H9 (cell line): Measurements from ENCODE around the gene COL4A2. TPM values are rescaled to one million over a fixed set of nuclear protein-coding genes. Genes with fewer than 3 reads are reported as not detected.

Experiments
- DNase-seq: peaks from one replicate; pipeline ENCODE4 v3.0.0-alpha.2; 2017
- H2AFZ ChIP-seq: one replicate; pipeline ENCODE4 v1.6.1; 2013; ENCODE audit warnings: mild to moderate bottlenecking, low read length, control low read depth, moderate library complexity
- H2AK5ac ChIP-seq: 2 replicates; pipeline ENCODE4 v1.6.1; 2013; ENCODE audit warnings: low read length, control low read depth, mixed read lengths; ENCODE audit not compliant: insufficient read length
- H2BK120ac ChIP-seq: one replicate; pipeline ENCODE4 v1.6.1; 2013; ENCODE audit warnings: low read depth, mild to moderate bottlenecking, low read length, control low read depth, inconsistent platforms; ENCODE audit not compliant: poor library complexity, severe bottlenecking
- H2BK12ac ChIP-seq: 2 replicates; pipeline ENCODE4 v1.6.1; 2013; ENCODE audit warnings: low read length, control low read depth, mixed read lengths, low read depth; ENCODE audit not compliant: insufficient read length
- H2BK15ac ChIP-seq: 2 replicates; pipeline ENCODE4 v1.6.1; 2013; ENCODE audit warnings: low read depth, low read length, control low read depth
- H2BK20ac ChIP-seq: one replicate; pipeline ENCODE4 v1.6.1; 2013; ENCODE audit warnings: low read depth, mild to moderate bottlenecking, low read length, control low read depth, inconsistent platforms; ENCODE audit not compliant: poor library complexity, severe bottlenecking
- H2BK5ac ChIP-seq: 2 replicates; pipeline ENCODE4 v1.6.1; 2013; ENCODE audit warnings: low read length, control low read depth, mixed read lengths; ENCODE audit not compliant: insufficient read length
- H3K14ac ChIP-seq: 2 replicates; pipeline ENCODE4 v1.6.1; 2013; ENCODE audit warnings: low read length, control low read depth; ENCODE audit not compliant: insufficient read depth
- H3K18ac ChIP-seq: 2 replicates; pipeline ENCODE4 v1.6.1; 2013; ENCODE audit warnings: low read depth, mild to moderate bottlenecking, mixed read lengths, low read length, control low read depth; ENCODE audit not compliant: insufficient read length
- H3K23ac ChIP-seq: 2 replicates; pipeline ENCODE4 v1.6.1; 2013; ENCODE audit warnings: low read length, control low read depth, mixed read lengths, low read depth; ENCODE audit not compliant: insufficient read length
- H3K23me2 ChIP-seq: 2 replicates; pipeline ENCODE4 v1.6.1; 2013; ENCODE audit warnings: low read depth, mild to moderate bottlenecking, mixed read lengths, low read length, control low read depth; ENCODE audit not compliant: insufficient read length, poor library complexity, severe bottlenecking
- H3K27ac ChIP-seq: 2 replicates; pipeline ENCODE4 v1.5.1; 2013; ENCODE audit warnings: low read length, control low read depth, mixed read lengths, low read depth; ENCODE audit not compliant: insufficient read length
- H3K27me3 ChIP-seq: 2 replicates; pipeline ENCODE4 v1.6.1; 2013; ENCODE audit warnings: low read length, control low read depth, inconsistent platforms; ENCODE audit not compliant: insufficient read depth
- H3K4ac ChIP-seq: 2 replicates; pipeline ENCODE4 v1.6.1; 2013; ENCODE audit warnings: low read depth, mild to moderate bottlenecking, control low read depth, inconsistent platforms, low read length, moderate library complexity
- H3K4me1 ChIP-seq: 2 replicates; pipeline ENCODE4 v1.6.1; 2013; ENCODE audit warnings: low read length, control low read depth, inconsistent platforms; ENCODE audit not compliant: insufficient read depth
- H3K4me2 ChIP-seq: 2 replicates; pipeline ENCODE4 v1.6.1; 2013; ENCODE audit warnings: low read length, control low read depth, mixed read lengths; ENCODE audit not compliant: insufficient read length, insufficient read depth
- H3K56ac ChIP-seq: 2 replicates; pipeline ENCODE4 v1.6.1; 2013; ENCODE audit warnings: low read depth, mild to moderate bottlenecking, mixed read lengths, low read length, control low read depth; ENCODE audit not compliant: insufficient read length
- H3K79me1 ChIP-seq: 2 replicates; pipeline ENCODE4 v1.6.1; 2013; ENCODE audit warnings: low read depth, mild to moderate bottlenecking, moderate library complexity, low read length, control low read depth, inconsistent platforms; ENCODE audit not compliant: insufficient read depth, poor library complexity, severe bottlenecking
- H3K79me2 ChIP-seq: 2 replicates; pipeline ENCODE4 v1.6.1; 2013; ENCODE audit warnings: low read length, control low read depth, inconsistent platforms; ENCODE audit not compliant: insufficient read depth
- H3K9ac ChIP-seq: 2 replicates; pipeline ENCODE4 v1.6.1; 2013; ENCODE audit warnings: low read length, control low read depth, mixed read lengths; ENCODE audit not compliant: insufficient read length; ENCODE audit errors: extremely low read depth
- H3K9me3 ChIP-seq: one replicate; pipeline ENCODE4 v1.6.1; 2013; ENCODE audit warnings: low read depth, low read length, inconsistent platforms; ENCODE audit not compliant: control insufficient read depth
- H3T11ph ChIP-seq: one replicate; pipeline ENCODE4 v1.6.1; 2013; ENCODE audit warnings: mild to moderate bottlenecking, low read length, control low read depth, inconsistent platforms
- H4K20me1 ChIP-seq: one replicate; pipeline ENCODE4 v1.6.1; 2013; ENCODE audit not compliant: control insufficient read depth, insufficient read length, insufficient read depth
- H4K5ac ChIP-seq: 2 replicates; pipeline ENCODE4 v1.6.1; 2013; ENCODE audit warnings: low read depth, mild to moderate bottlenecking, mixed read lengths, low read length, control low read depth; ENCODE audit not compliant: insufficient read length
- H4K8ac ChIP-seq: replicated peaks from 2 replicates; pipeline ENCODE4 v1.6.1; 2013; ENCODE audit warnings: low read length, control low read depth, mixed read lengths, low read depth; ENCODE audit not compliant: insufficient read length
- H4K91ac ChIP-seq: 2 replicates; pipeline ENCODE4 v1.6.1; 2013; ENCODE audit warnings: low read depth, mild to moderate bottlenecking, moderate library complexity, mixed read lengths, low read length, control low read depth; ENCODE audit not compliant: insufficient read length
- H3K27ac Mint-ChIP-seq, 3 experiments: 2 replicates in 2 of 3; 3 replicates in 1 of 3; pipeline ENCODE4 v1.8.0; 2020 to 2021; ENCODE audit warnings: mixed read lengths in 3 of 3, mild to moderate bottlenecking in 1 of 3, moderate library complexity in 1 of 3
- H3K27me3 Mint-ChIP-seq: 2 replicates; pipeline ENCODE4 v1.8.0; 2021; ENCODE audit warnings: low read depth, mild to moderate bottlenecking, moderate library complexity, mixed read lengths
- H3K36me3 Mint-ChIP-seq, 3 experiments: 2 replicates in 2 of 3; 3 replicates in 1 of 3; pipeline ENCODE4 v1.8.0; 2020 to 2021; ENCODE audit warnings: low read depth in 3 of 3, mixed read lengths in 3 of 3; ENCODE audit not compliant: insufficient read depth in 1 of 3
- H3K4me1 Mint-ChIP-seq, 2 experiments: 2 replicates each; pipeline ENCODE4 v1.8.0; 2020; ENCODE audit warnings: mixed read lengths in 2 of 2
- H3K4me3 Mint-ChIP-seq, 2 experiments: 2 replicates in 1 of 2; 3 replicates in 1 of 2; pipeline ENCODE4 v1.8.0; 2020 to 2021; ENCODE audit warnings: mild to moderate bottlenecking in 2 of 2, mixed read lengths in 2 of 2, moderate library complexity in 1 of 2
- H3K9me3 Mint-ChIP-seq, 2 experiments: 2 replicates in 1 of 2; 3 replicates in 1 of 2; pipeline ENCODE4 v1.8.0; 2020; ENCODE audit warnings: mild to moderate bottlenecking in 2 of 2, mixed read lengths in 2 of 2, moderate library complexity in 1 of 2
- WGBS: extraction: QIAGEN DNeasy Blood & Tissue Kit; methylation state at CpG from one replicate; pipeline ENCODE4 v1.1.7; 2013; ENCODE audit warnings: missing lambda C conversion rate, low lambda C conversion rate, mixed read lengths; ENCODE audit not compliant: insufficient read length; ENCODE audit errors: extremely low coverage; 5-methylcytosine and 5-hydroxymethylcytosine counted together
- total RNA-seq: library from RNA; stranded (reverse); gene quantifications from 2 replicates; pipeline ENCODE4 v1.2.1, GENCODE V29; 2021
- TF ChIP-seq, protein P1 (sequence below): fragments of 200-600 bp; sonication (generic); conservative IDR thresholded peaks from 3 replicates; pipeline ENCODE4 v1.8.0; 2021; ENCODE audit warnings: antibody characterized with exemption, mild to moderate bottlenecking

The COL4A2 gene
- total RNA-seq, 1 experiment from 2014 or later: 76.5 TPM

GRCh38 chr13:110528911-110529310 is 221.8 kb downstream of the COL4A2 start:
- Histone ChIP-seq H2AK5ac (no peak overlapping the region), H2BK20ac (no peak overlapping the region), H3K27me3 (no peaks in the 10 kb centered on the region), H3K14ac (no peak overlapping the region), H2BK12ac (no peak overlapping the region), H3K9ac (no peak overlapping the region), H3K4ac (no peak overlapping the region), H3K56ac (no peak overlapping the region), H2BK15ac (no peak overlapping the region), H3K18ac (no peak overlapping the region), H4K20me1 (no peaks in the 10 kb centered on the region), H4K8ac (no peak overlapping the region), H3K23ac (no peak overlapping the region), H3K23me2 (no peaks in the 10 kb centered on the region), H4K5ac (no peak overlapping the region), H3K4me1 (peaks cover 2% of the 10 kb centered on the region; the same call in 1 of the 2 replicates), H3K79me1 (peaks cover 4% of the 10 kb centered on the region), H3K9me3 (no peaks in the 10 kb centered on the region), H3K4me2 (no peak overlapping the region), H3K27ac (no peak overlapping the region), H3T11ph (no peak overlapping the region), H2BK5ac (no peak overlapping the region), H2AFZ (no peak overlapping the region), H2BK120ac (no peak overlapping the region), H4K91ac (no peak overlapping the region), H3K79me2 (peaks cover 3% of the 10 kb centered on the region; the same call in 1 of the 2 replicates)
- WGBS: no CpG with 5 or more reads among the region's 6 CpGs
- Mint-ChIP-seq H3K27me3 (no peaks in the 10 kb centered on the region), H3K36me3 (peaks cover 0 to 1% (median 0%) of the 10 kb centered on the region in 3 experiments; a peak in 3 of 7 replicates), H3K4me3 (no peak overlapping the region), H3K27ac (peak overlapping the region in 1 of 3 experiments; percentile 39; a peak in 1 of 7 replicates), H3K4me1 (peaks cover 45 to 56% of the 10 kb centered on the region in 2 experiments), H3K9me3 (no peaks in the 10 kb centered on the region)
- no peak for DNase-seq
- TF ChIP-seq, protein P1, sequence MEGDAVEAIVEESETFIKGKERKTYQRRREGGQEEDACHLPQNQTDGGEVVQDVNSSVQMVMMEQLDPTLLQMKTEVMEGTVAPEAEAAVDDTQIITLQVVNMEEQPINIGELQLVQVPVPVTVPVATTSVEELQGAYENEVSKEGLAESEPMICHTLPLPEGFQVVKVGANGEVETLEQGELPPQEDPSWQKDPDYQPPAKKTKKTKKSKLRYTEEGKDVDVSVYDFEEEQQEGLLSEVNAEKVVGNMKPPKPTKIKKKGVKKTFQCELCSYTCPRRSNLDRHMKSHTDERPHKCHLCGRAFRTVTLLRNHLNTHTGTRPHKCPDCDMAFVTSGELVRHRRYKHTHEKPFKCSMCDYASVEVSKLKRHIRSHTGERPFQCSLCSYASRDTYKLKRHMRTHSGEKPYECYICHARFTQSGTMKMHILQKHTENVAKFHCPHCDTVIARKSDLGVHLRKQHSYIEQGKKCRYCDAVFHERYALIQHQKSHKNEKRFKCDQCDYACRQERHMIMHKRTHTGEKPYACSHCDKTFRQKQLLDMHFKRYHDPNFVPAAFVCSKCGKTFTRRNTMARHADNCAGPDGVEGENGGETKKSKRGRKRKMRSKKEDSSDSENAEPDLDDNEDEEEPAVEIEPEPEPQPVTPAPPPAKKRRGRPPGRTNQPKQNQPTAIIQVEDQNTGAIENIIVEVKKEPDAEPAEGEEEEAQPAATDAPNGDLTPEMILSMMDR: no peak
